GM12878 (cell line): ENCODE results near the gene FAM47E.

ENCODE experiments used
- BHLHE40 ChIP-seq, 2 experiments: fragments of 450-650 bp in 1 of 2; IDR thresholded peaks; 2 replicates each; pipeline ENCODE4 v1.6.1; 2011 to 2017; ENCODE audit warnings: low read depth in 2 of 2, borderline replicate concordance in 1 of 2, improper control_type of control experiment in 1 of 2, low read length in 1 of 2, mild to moderate bottlenecking in 1 of 2
- BMI1 ChIP-seq: fragments of 450-650 bp; IDR thresholded peaks from 2 replicates; pipeline ENCODE4 v1.6.1; 2016; ENCODE audit warnings: mild to moderate bottlenecking, moderate library complexity, borderline replicate concordance
- CREB1 ChIP-seq: IDR thresholded peaks from 2 replicates; pipeline ENCODE4 v1.6.1; 2012; ENCODE audit warnings: low read depth, mild to moderate bottlenecking, inconsistent platforms
- CTCF ChIP-seq, 3 experiments: IDR thresholded peaks in 2 of 3; conservative IDR thresholded peaks in 1 of 3; 2 replicates each; pipeline ENCODE4 v1.5.1; 2011; ENCODE audit warnings: low read depth in 3 of 3, low read length in 3 of 3, mild to moderate bottlenecking in 3 of 3, control low read depth in 2 of 3, moderate library complexity in 2 of 3, inconsistent platforms in 1 of 3, mixed read lengths in 1 of 3; ENCODE audit not compliant: control insufficient read depth in 2 of 3, insufficient read depth in 1 of 3; ENCODE audit errors: extremely low read depth in 1 of 3
- JUND ChIP-seq: IDR thresholded peaks from 2 replicates; pipeline ENCODE4 v1.6.1; 2012; ENCODE audit warnings: low read depth, mild to moderate bottlenecking, low read length, improper control_type of control experiment, moderate library complexity
- MEF2A ChIP-seq: IDR thresholded peaks from 2 replicates; pipeline ENCODE4 v1.6.1; 2011; ENCODE audit warnings: low read depth, mild to moderate bottlenecking, low read length, moderate library complexity; ENCODE audit not compliant: insufficient read depth
- TCF3 ChIP-seq: IDR thresholded peaks from 2 replicates; pipeline ENCODE4 v1.6.1; 2012; ENCODE audit warnings: low read depth, mild to moderate bottlenecking, low read length, borderline replicate concordance; ENCODE audit not compliant: insufficient read depth

GRCh38 chr4:76233967-76234678 lies 17.4 kb upstream of the FAM47E start:
- TF ChIP-seq BMI1: no peak
- no peak for TF ChIP-seq BHLHE40 (IDR thresholded peaks at IDR 0.05; ENCODE audit: borderline replicate concordance in 1 of 2, low read depth in 2 of 2, low read length in 1 of 2)
- no peak for TF ChIP-seq CTCF (IDR thresholded peaks at IDR 0.05 in 2 of 3, conservative IDR thresholded peaks at IDR 0.05 in 1 of 3; ENCODE audit: control insufficient read depth in 2 of 3, extremely low read depth in 1 of 3, insufficient read depth in 1 of 3, low read depth in 3 of 3, low read length in 3 of 3)
- TF ChIP-seq JUND: no peak
- TF ChIP-seq TCF3: no peak
- TF ChIP-seq CREB1: no peak
- no peak for TF ChIP-seq MEF2A
